K562 (cell line): Measurements from ENCODE around the gene DPYSL4. TPM values are rescaled to one million over a fixed set of nuclear protein-coding genes. Genes with fewer than 3 reads are reported as not detected.

ENCODE experiments used
- ATAC-seq: fragments of 200-7000 bp; cut with Tn5 transposase; 3 replicates; pipeline ENCODE4 v1.9.1; 2020; ENCODE audit warnings: moderate library complexity
- BruUV-seq: library from RNA; stranded (reverse); fragments of 400-500 nt; replicated peaks from 2 replicates; lab custom pipeline; 2021; lab: Mats Ljungman, UMichigan
- CTCF ChIA-PET: fragments of 300-600 bp; formaldehyde crosslinking; extraction: SDS; loops from one replicate; lab custom pipeline; 2021; ENCODE audit warnings: low intra/inter-chr PET ratio; lab: Yijun Ruan, JAX
- POLR2A ChIA-PET: fragments of 300-600, 350-650 bp; sonication (Branson Sonifier 250); formaldehyde crosslinking; extraction: SDS; loops from one replicate; lab custom pipeline; 2021; ENCODE audit warnings: antibody characterized with exemption, inconsistent platforms; lab: Yijun Ruan, JAX
- DNase-seq, 4 experiments: peaks; one replicate each; pipeline versions ENCODE4 v3.0.0 to v3.0.0-alpha.2; 2011 to 2018; ENCODE audit warnings: low spot score in 3 of 4, mixed read lengths in 3 of 4; ENCODE audit errors: extremely low read depth in 1 of 4
- FAIRE-seq: peaks from 2 replicates; lab custom pipeline; 2011; peaks lifted over from hg19 to GRCh38; lab: Jason Lieb, UNC
- H2AFZ ChIP-seq: 2 replicates; pipeline ENCODE4 v1.6.0; 2011; ENCODE audit warnings: low read depth, low read length, control low read depth, inconsistent platforms
- H3K27ac ChIP-seq: fragments of 200-600 bp; 3 replicates; pipeline ENCODE4 v1.8.0; 2011; ENCODE audit warnings: low read depth, mild to moderate bottlenecking, control low read depth, inconsistent platforms, low read length, moderate library complexity, mixed read lengths; ENCODE audit errors: extremely low read depth
- H3K27me3 ChIP-seq, 2 experiments: fragments of 300-600 bp in 1 of 2; 2 replicates in 1 of 2; 3 replicates in 1 of 2; pipeline versions ENCODE4 v1.6.0 to v1.8.0; 2011; ENCODE audit warnings: inconsistent platforms in 2 of 2, low read length in 2 of 2, mild to moderate bottlenecking in 1 of 2, mixed read lengths in 1 of 2, moderate library complexity in 1 of 2; ENCODE audit not compliant: control insufficient read depth in 2 of 2, insufficient read depth in 2 of 2
- H3K36me3 ChIP-seq: fragments of 300-600 bp; 3 replicates; pipeline ENCODE4 v1.8.0; 2011; ENCODE audit warnings: mild to moderate bottlenecking, low read length, inconsistent platforms; ENCODE audit not compliant: control insufficient read depth, insufficient read depth
- H3K4me1 ChIP-seq, 2 experiments: fragments of 200-600 bp in 1 of 2; replicated peaks in 1 of 2; 2 replicates in 1 of 2; 3 replicates in 1 of 2; pipeline versions ENCODE4 v1.5.1 to v1.8.0; 2011; ENCODE audit warnings: inconsistent platforms in 2 of 2, low read length in 2 of 2, mild to moderate bottlenecking in 1 of 2, mixed read lengths in 1 of 2, moderate library complexity in 1 of 2; ENCODE audit not compliant: control insufficient read depth in 2 of 2, insufficient read depth in 2 of 2
- H3K4me2 ChIP-seq: 2 replicates; pipeline ENCODE4 v1.6.1; 2011; ENCODE audit warnings: low read length, control low read depth, inconsistent platforms, mixed read lengths; ENCODE audit not compliant: insufficient read depth
- H3K4me3 ChIP-seq: fragments of 200-600 bp; sonication (generic), shearing (Covaris generic); 2 replicates; pipeline ENCODE4 v1.5.1; 2016; ENCODE audit warnings: control low read depth, inconsistent platforms
- H3K79me2 ChIP-seq: fragments of 200-600 bp; 3 replicates; pipeline ENCODE4 v1.8.0; 2011; ENCODE audit warnings: low read length, inconsistent platforms; ENCODE audit not compliant: control insufficient read depth, insufficient read depth
- H3K9ac ChIP-seq, 2 experiments: 2 replicates each; pipeline versions ENCODE4 v1.6.0 to v1.6.1; 2011; ENCODE audit warnings: low read depth in 2 of 2, low read length in 2 of 2, control low read depth in 1 of 2, inconsistent platforms in 1 of 2, mild to moderate bottlenecking in 1 of 2, mixed read lengths in 1 of 2; ENCODE audit not compliant: insufficient read depth in 1 of 2
- H3K9me1 ChIP-seq: one replicate; pipeline ENCODE4 v1.6.0; 2011; ENCODE audit warnings: inconsistent platforms, mild to moderate bottlenecking, low read length, moderate library complexity; ENCODE audit not compliant: control insufficient read depth, insufficient read depth
- H3K9me3 ChIP-seq: replicated peaks from 2 replicates; pipeline ENCODE4 v1.5.1; 2011; ENCODE audit warnings: low read depth, low read length, inconsistent platforms; ENCODE audit not compliant: control insufficient read depth, insufficient read depth
- H4K20me1 ChIP-seq: replicated peaks from 2 replicates; pipeline ENCODE4 v1.6.1; 2011; ENCODE audit warnings: low read length, inconsistent platforms, mixed read lengths; ENCODE audit not compliant: control insufficient read depth, insufficient read depth
- BRF1 ChIP-seq: IDR thresholded peaks from 3 replicates; pipeline ENCODE4 v1.6.1; 2011; ENCODE audit warnings: borderline replicate concordance, mild to moderate bottlenecking; ENCODE audit not compliant: insufficient read length; ENCODE audit errors: extremely low read depth
- DMBX1 ChIP-seq: fragments of 250-450 bp; sonication (Bioruptor Pico); IDR thresholded peaks from 2 replicates; pipeline ENCODE4 v1.8.0; 2022; ENCODE audit warnings: inconsistent platforms, mild to moderate bottlenecking, moderate library complexity, borderline replicate concordance
- ELF2 ChIP-seq: fragments of 250-450 bp; sonication (Bioruptor Pico); IDR thresholded peaks from 2 replicates; pipeline ENCODE4 v1.5.0; 2021; ENCODE audit warnings: mild to moderate bottlenecking
- HNRNPUL1 ChIP-seq: fragments of 200-400 bp; formaldehyde crosslinking; IDR thresholded peaks from 2 replicates; pipeline ENCODE4 v1.6.1; 2017; ENCODE audit warnings: low read length
- LEF1 ChIP-seq: fragments of 450-650 bp; IDR thresholded peaks from 2 replicates; pipeline ENCODE4 v1.6.1; 2016; ENCODE audit warnings: mild to moderate bottlenecking
- MIER1 ChIP-seq: fragments of 450-650 bp; IDR thresholded peaks from 2 replicates; pipeline ENCODE4 v1.6.1; 2016; ENCODE audit warnings: antibody characterized with exemption, mild to moderate bottlenecking, low read depth
- NCOA1 ChIP-seq: fragments of 450-650 bp; IDR thresholded peaks from 2 replicates; pipeline ENCODE4 v1.6.1; 2016; ENCODE audit warnings: low read depth
- NCOA2 ChIP-seq, 2 experiments: fragments of 450-650 bp; IDR thresholded peaks; 2 replicates each; pipeline ENCODE4 v1.6.1; 2018; ENCODE audit warnings: mild to moderate bottlenecking in 2 of 2, moderate library complexity in 1 of 2; ENCODE audit not compliant: partially characterized antibody in 2 of 2
- NCOR1 ChIP-seq: fragments of 450-650 bp; IDR thresholded peaks from 2 replicates; pipeline ENCODE4 v1.6.1; 2016; ENCODE audit warnings: mild to moderate bottlenecking, moderate library complexity
- SAFB ChIP-seq: fragments of 200-400 bp; formaldehyde crosslinking; IDR thresholded peaks from 2 replicates; pipeline ENCODE4 v1.6.1; 2017; ENCODE audit warnings: low read depth, low read length, borderline replicate concordance
- SIN3B ChIP-seq: fragments of 450-650 bp; IDR thresholded peaks from 2 replicates; pipeline ENCODE4 v1.6.1; 2017; ENCODE audit warnings: low read depth, mild to moderate bottlenecking, moderate library complexity
- ZBTB17 ChIP-seq: fragments of 450-650 bp; formaldehyde crosslinking; IDR thresholded peaks from 2 replicates; pipeline ENCODE4 v1.4.0; 2020; ENCODE audit warnings: mild to moderate bottlenecking
- ZNF124 ChIP-seq: sonication (generic); formaldehyde crosslinking; IDR thresholded peaks from 2 replicates; pipeline ENCODE4 v1.8.1; 2022; ENCODE audit warnings: missing genetic modification reagents
- ZNF695 ChIP-seq: fragments of 450-650 bp; formaldehyde crosslinking; IDR thresholded peaks from 2 replicates; pipeline ENCODE4 v1.4.0; 2020; ENCODE audit warnings: mild to moderate bottlenecking, moderate library complexity
- ZNF764 ChIP-seq: fragments of 250-450 bp; sonication (Bioruptor Pico); IDR thresholded peaks from 2 replicates; pipeline ENCODE4 v1.4.0; 2020; ENCODE audit warnings: low read depth, mild to moderate bottlenecking, moderate library complexity
- WGBS: fragments of 100-300 bp; shearing (Covaris generic); methylation state at CpG from one replicate; pipeline ENCODE4 v1.1.6; 2016; ENCODE audit warnings: low coverage, mixed read lengths; ENCODE audit not compliant: insufficient coverage; ENCODE audit errors: missing lambda C conversion rate; 5-methylcytosine and 5-hydroxymethylcytosine counted together
- in situ Hi-C: fragments of 300-500 bp; cut with MboI; formaldehyde crosslinking; loops from 4 replicates; pipeline ENCODE4 v1.15.0; 2018; ENCODE audit warnings: inconsistent platforms, mixed read lengths
- intact Hi-C: fragments of 100-400 bp; cut with micrococcal nuclease; formaldehyde crosslinking; loops from 2 replicates; pipeline ENCODE4 v1.14.2; 2022
- polyA plus RNA-seq, 8 experiments: library from polyadenylated mRNA; depleted of rRNA in 4 of 8; stranded (reverse) in 5 of 8; unstranded in 3 of 8; fragments of >200 nt; fragmentation: Nextera tagmentation in 2 of 8; fragmentation: Illumina TruSeq in 1 of 8; extraction: Ambion mirVana in 2 of 8; extraction: Trizol in 1 of 8; gene quantifications; 2 replicates each; pipeline versions ENCODE4 v1.2.1 to v1.2.3, GENCODE V29; 2011 to 2014; ENCODE audit warnings: inconsistent platforms in 1 of 8, missing spikeins in 1 of 8
- total RNA-seq, 7 experiments: library from RNA; depleted of rRNA in 6 of 7; stranded (reverse); fragments of >200 nt in 6 of 7; fragmentation: Illumina TruSeq in 2 of 7; extraction: Trizol in 2 of 7; gene quantifications; 2 replicates each; pipeline versions ENCODE4 v1.2.1 to v1.2.3, GENCODE V29; 2011 to 2021; ENCODE audit warnings: low replicate concordance in 1 of 7
- TF ChIP-seq, protein P1 (sequence below), 3 experiments: IDR thresholded peaks in 2 of 3; conservative IDR thresholded peaks in 1 of 3; 2 replicates each; pipeline ENCODE4 v1.5.1; 2011 to 2012; ENCODE audit warnings: low read length in 3 of 3, mild to moderate bottlenecking in 3 of 3, control low read depth in 2 of 3, improper control_type of control experiment in 1 of 3, inconsistent platforms in 1 of 3, low read depth in 1 of 3, mixed read lengths in 1 of 3, moderate library complexity in 1 of 3; ENCODE audit not compliant: insufficient read depth in 2 of 3

The DPYSL4 gene
- total and polyA plus RNA-seq, 9 of the 15 experiments (the other 6 are each of a cell fraction or from before 2014, with no cell fraction given), result 0.03 TPM; not detected in 8

GRCh38 chr10:132189016-132189415 is 2.3 kb downstream of the DPYSL4 start:
- intact Hi-C loops, result no loop called here
- Histone ChIP-seq H3K4me1 (peaks cover 0 to 25% of the 10 kb centered on the region in 2 experiments; a peak in 2 of 5 replicates), H2AFZ (no peak overlapping the region), H4K20me1 (no peaks in the 10 kb centered on the region), H3K27me3 (peaks cover 0 to 30% of the 10 kb centered on the region in 2 experiments; a peak in 3 of 5 replicates), H3K79me2 (no peaks in the 10 kb centered on the region), H3K9me1 (no peaks in the 10 kb centered on the region), H3K4me3 (no peak overlapping the region), H3K9me3 (no peaks in the 10 kb centered on the region), H3K27ac (no peak overlapping the region), H3K36me3 (no peaks in the 10 kb centered on the region), H3K9ac (no peak overlapping the region), H3K4me2 (no peak overlapping the region)
- no peak for FAIRE-seq
- under 1% methylated on average over 15 of the region's 16 CpGs for whole genome bisulfite sequencing
- DNase-seq, result no peak
- no peak for TF ChIP-seq NCOA2 (IDR thresholded peaks at IDR 0.05; ENCODE audit: partially characterized antibody in 2 of 2)
- TF ChIP-seq MIER1, result no peak
- TF ChIP-seq ZNF695 (CRISPR knock-in tag), result no peak
- ChIA-PET POLR2A (no interaction called here), CTCF (no interaction called here)
- no peak for ATAC-seq
- BruUV-seq, result no TSS peak
- in situ Hi-C loops, result no loop called here

DNA sequence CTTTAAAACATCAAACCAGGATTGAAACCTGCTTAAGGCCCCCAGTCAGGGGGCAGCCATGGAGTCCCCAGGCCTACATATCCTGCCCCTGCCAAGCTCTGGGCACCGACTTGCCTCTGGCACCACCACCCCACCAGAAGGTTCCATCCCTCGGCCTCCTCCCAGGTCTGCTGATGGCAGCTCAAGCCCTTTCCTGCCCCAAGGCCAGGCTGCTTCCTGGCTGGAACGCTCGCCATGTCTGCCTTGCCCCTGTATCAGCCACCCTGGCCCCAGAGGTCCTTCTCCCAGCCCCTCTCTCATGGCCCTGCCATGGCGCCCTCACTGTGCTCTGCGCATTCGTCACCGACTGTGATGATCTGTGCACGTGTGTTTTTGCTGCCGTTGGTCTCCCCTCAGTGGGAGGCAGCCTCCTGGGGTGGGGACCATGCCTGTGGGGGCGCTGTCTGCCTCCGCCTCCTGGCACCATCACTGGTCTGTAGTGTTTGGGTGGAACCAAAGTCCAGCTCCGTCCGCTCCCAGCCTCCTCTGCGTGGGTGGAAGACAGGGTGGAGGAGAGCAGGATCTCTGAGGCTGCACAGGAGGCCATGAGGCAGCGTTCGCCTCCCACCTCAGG is 3.2 kb downstream of the DPYSL4 start:
- no peak overlapping the region for H2AFZ ChIP-seq
- no peak for ATAC-seq
- TF ChIP-seq SAFB (no peak), SIN3B (no peak), HNRNPUL1 (no peak), DMBX1 (CRISPR knock-in tag) (no peak), NCOA2 (IDR thresholded peaks at IDR 0.05; ENCODE audit: partially characterized antibody in 2 of 2) (no peak), BRF1 (no peak), ZNF764 (CRISPR knock-in tag) (no peak), ZBTB17 (CRISPR knock-in tag) (no peak), LEF1 (no peak), NCOR1 (no peak), NCOA1 (no peak), ELF2 (no peak), ZNF124 (CRISPR knock-in tag) (no peak)
- TF ChIP-seq, protein P1, sequence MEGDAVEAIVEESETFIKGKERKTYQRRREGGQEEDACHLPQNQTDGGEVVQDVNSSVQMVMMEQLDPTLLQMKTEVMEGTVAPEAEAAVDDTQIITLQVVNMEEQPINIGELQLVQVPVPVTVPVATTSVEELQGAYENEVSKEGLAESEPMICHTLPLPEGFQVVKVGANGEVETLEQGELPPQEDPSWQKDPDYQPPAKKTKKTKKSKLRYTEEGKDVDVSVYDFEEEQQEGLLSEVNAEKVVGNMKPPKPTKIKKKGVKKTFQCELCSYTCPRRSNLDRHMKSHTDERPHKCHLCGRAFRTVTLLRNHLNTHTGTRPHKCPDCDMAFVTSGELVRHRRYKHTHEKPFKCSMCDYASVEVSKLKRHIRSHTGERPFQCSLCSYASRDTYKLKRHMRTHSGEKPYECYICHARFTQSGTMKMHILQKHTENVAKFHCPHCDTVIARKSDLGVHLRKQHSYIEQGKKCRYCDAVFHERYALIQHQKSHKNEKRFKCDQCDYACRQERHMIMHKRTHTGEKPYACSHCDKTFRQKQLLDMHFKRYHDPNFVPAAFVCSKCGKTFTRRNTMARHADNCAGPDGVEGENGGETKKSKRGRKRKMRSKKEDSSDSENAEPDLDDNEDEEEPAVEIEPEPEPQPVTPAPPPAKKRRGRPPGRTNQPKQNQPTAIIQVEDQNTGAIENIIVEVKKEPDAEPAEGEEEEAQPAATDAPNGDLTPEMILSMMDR (IDR thresholded peaks at IDR 0.05 in 2 of 3, conservative IDR thresholded peaks at IDR 0.05 in 1 of 3; ENCODE audit: insufficient read depth in 2 of 3, low read depth in 1 of 3, low read length in 3 of 3), result no peak

More for the DNA sequence above, 3.2 kb downstream of the DPYSL4 start:
- 8% methylated on average over 14 of the region's 17 CpGs for WGBS
- Histone ChIP-seq H3K9ac (no peak overlapping the region), H3K4me1 (peaks cover 0 to 25% of the 10 kb centered on the region in 2 experiments; a peak in 2 of 5 replicates), H3K9me1 (no peaks in the 10 kb centered on the region), H3K27me3 (peaks cover 0 to 28% of the 10 kb centered on the region in 2 experiments; a peak in 3 of 5 replicates), H3K4me2 (no peak overlapping the region), H3K36me3 (no peaks in the 10 kb centered on the region), H3K4me3 (no peak overlapping the region), H3K27ac (no peak overlapping the region), H3K9me3 (no peaks in the 10 kb centered on the region), H3K79me2 (no peaks in the 10 kb centered on the region), H4K20me1 (no peaks in the 10 kb centered on the region)
- CTCF ChIA-PET, result no interaction called here
- no peak for FAIRE-seq
- POLR2A ChIA-PET, result no interaction called here
- BruUV-seq, result no TSS peak
- intact Hi-C loops, result no loop called here
- no peak for DNase-seq
- in situ Hi-C loops, result no loop called here
